ENCODE data around the gene PLEKHJ1.

GRCh38 chr19:2226051-2226839 is 9.9 kb downstream of the PLEKHJ1 start:
- TF ChIP-seq, protein P1, sequence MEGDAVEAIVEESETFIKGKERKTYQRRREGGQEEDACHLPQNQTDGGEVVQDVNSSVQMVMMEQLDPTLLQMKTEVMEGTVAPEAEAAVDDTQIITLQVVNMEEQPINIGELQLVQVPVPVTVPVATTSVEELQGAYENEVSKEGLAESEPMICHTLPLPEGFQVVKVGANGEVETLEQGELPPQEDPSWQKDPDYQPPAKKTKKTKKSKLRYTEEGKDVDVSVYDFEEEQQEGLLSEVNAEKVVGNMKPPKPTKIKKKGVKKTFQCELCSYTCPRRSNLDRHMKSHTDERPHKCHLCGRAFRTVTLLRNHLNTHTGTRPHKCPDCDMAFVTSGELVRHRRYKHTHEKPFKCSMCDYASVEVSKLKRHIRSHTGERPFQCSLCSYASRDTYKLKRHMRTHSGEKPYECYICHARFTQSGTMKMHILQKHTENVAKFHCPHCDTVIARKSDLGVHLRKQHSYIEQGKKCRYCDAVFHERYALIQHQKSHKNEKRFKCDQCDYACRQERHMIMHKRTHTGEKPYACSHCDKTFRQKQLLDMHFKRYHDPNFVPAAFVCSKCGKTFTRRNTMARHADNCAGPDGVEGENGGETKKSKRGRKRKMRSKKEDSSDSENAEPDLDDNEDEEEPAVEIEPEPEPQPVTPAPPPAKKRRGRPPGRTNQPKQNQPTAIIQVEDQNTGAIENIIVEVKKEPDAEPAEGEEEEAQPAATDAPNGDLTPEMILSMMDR (IDR thresholded peaks at IDR 0.05 in 2 of 3, conservative IDR thresholded peaks at IDR 0.05 in 1 of 3; ENCODE audit: insufficient read depth in 2 of 3, low read depth in 1 of 3, low read length in 3 of 3), result no peak
- TF ChIP-seq ZFP36 (IDR thresholded peaks at IDR 0.05; ENCODE audit: low read depth, low read length, partially characterized antibody), result no peak
- TF ChIP-seq, protein P2, sequence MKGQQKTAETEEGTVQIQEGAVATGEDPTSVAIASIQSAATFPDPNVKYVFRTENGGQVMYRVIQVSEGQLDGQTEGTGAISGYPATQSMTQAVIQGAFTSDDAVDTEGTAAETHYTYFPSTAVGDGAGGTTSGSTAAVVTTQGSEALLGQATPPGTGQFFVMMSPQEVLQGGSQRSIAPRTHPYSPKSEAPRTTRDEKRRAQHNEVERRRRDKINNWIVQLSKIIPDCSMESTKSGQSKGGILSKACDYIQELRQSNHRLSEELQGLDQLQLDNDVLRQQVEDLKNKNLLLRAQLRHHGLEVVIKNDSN (CRISPR knock-in tag; IDR thresholded peaks at IDR 0.05), result no peak
- TF ChIP-seq RFX5 (IDR thresholded peaks at IDR 0.05; ENCODE audit: low read depth, low read length), result no peak
- TF ChIP-seq E2F5 (CRISPR knock-in tag; IDR thresholded peaks at IDR 0.05), result no peak

All from K562 (cell line).